GM12891 (cell line): ENCODE data around the gene ERICH2.

ENCODE experiments used
- POLR2A ChIP-seq: IDR thresholded peaks from 2 replicates; pipeline ENCODE4 v1.6.1; 2011; ENCODE audit warnings: low read depth, low read length, control low read depth
- POLR2AphosphoS5 ChIP-seq: IDR thresholded peaks from 2 replicates; pipeline ENCODE4 v1.6.1; 2011; ENCODE audit warnings: low read depth, low read length, control low read depth

GRCh38 chr2:170815311-170815710, 45.1 kb downstream of the ERICH2 start:
- TF ChIP-seq POLR2AphosphoS5, result no peak
- no peak for TF ChIP-seq POLR2A
